Sigmoid colon (tissue), 7 donors: ENCODE data around the gene POLE2. TPM values are rescaled to one million over a fixed set of nuclear protein-coding genes. Genes with fewer than 3 reads are reported as not detected.

Experiments
- DNase-seq: peaks from one replicate; pipeline ENCODE4 v3.0.0-alpha.2; 2019
- H3K27ac ChIP-seq, 4 donors: fragments of 200-600 bp; sonication (generic); one replicate each; pipeline ENCODE4 v1.5.1; 2016 to 2019; ENCODE audit warnings: mild to moderate bottlenecking in 1 of 4
- H3K27me3 ChIP-seq, 3 donors: fragments of 200-600 bp; sonication (generic); one replicate each; pipeline ENCODE4 v1.5.1; 2019; ENCODE audit warnings: mild to moderate bottlenecking in 1 of 3
- H3K36me3 ChIP-seq, 4 donors: fragments of 200-600 bp; sonication (generic); one replicate each; pipeline ENCODE4 v1.5.1; 2016 to 2019
- H3K4me1 ChIP-seq, 4 donors: fragments of 200-600 bp; sonication (generic); one replicate each; pipeline ENCODE4 v1.5.1; 2017 to 2019
- H3K4me3 ChIP-seq, 4 donors: fragments of 200-600 bp; sonication (generic); one replicate each; pipeline ENCODE4 v1.5.1; 2017 to 2019; ENCODE audit warnings: mild to moderate bottlenecking in 2 of 4, moderate library complexity in 1 of 4
- H3K9me3 ChIP-seq, 4 donors: fragments of 200-600 bp in 3 of 4; sonication (generic) in 3 of 4; one replicate each; pipeline versions ENCODE4 v1.5.1 to v1.6.1; 2013 to 2019
- EP300 ChIP-seq, 4 donors: sonication (generic); formaldehyde crosslinking; IDR thresholded peaks; one replicate each; pipeline ENCODE4 v1.6.1; 2017; ENCODE audit warnings: antibody characterized with exemption in 4 of 4
- POLR2A ChIP-seq, 2 donors: fragments of 450-650 bp; IDR thresholded peaks; one replicate each; pipeline ENCODE4 v1.6.1; 2016; ENCODE audit warnings: antibody characterized with exemption in 2 of 2, mild to moderate bottlenecking in 2 of 2, moderate library complexity in 2 of 2
- POLR2AphosphoS5 ChIP-seq, 4 donors: sonication (generic); formaldehyde crosslinking; IDR thresholded peaks; one replicate each; pipeline ENCODE4 v1.6.1; 2017; ENCODE audit warnings: antibody characterized with exemption in 4 of 4
- whole genome bisulfite sequencing, 2 donors: extraction: QIAGEN DNeasy Blood & Tissue Kit; methylation state at CpG; one replicate each; pipeline ENCODE4 v1.1.7; 2013; 5-methylcytosine and 5-hydroxymethylcytosine counted together
- intact Hi-C: fragments of 100-400 bp; cut with DNase I; formaldehyde crosslinking; loops from one replicate; pipeline ENCODE4 v1.15.1; 2023
- polyA plus RNA-seq, 3 donors: library from polyadenylated mRNA; stranded (reverse); fragments of 200-250 nt; gene quantifications; one replicate each; pipeline ENCODE4 v1.2.3, GENCODE V29; 2013
- total RNA-seq, 4 donors: library from RNA; depleted of rRNA; stranded (reverse); fragments of >200 nt; gene quantifications; one replicate each; pipeline ENCODE4 v1.1.0, GENCODE V29; 2016
- TF ChIP-seq, protein P1 (sequence below), 4 experiments: fragments of 450-650 bp in 3 of 4; fragments of 200-600 bp in 1 of 4; IDR thresholded peaks; one replicate each; pipeline ENCODE4 v1.5.1; 2016 to 2019; ENCODE audit warnings: antibody characterized with exemption in 4 of 4, mild to moderate bottlenecking in 3 of 4, moderate library complexity in 2 of 4
- donor health status: healthy with polysubstance abuse.
- donor health status: Bipolar disorder and iron deficiency.
- donor health status: healthy.

The POLE2 gene
- total and polyA plus RNA-seq, 7 donors: 1.4 to 6.9 (median 3.1) TPM; not detected in 1

DNA sequence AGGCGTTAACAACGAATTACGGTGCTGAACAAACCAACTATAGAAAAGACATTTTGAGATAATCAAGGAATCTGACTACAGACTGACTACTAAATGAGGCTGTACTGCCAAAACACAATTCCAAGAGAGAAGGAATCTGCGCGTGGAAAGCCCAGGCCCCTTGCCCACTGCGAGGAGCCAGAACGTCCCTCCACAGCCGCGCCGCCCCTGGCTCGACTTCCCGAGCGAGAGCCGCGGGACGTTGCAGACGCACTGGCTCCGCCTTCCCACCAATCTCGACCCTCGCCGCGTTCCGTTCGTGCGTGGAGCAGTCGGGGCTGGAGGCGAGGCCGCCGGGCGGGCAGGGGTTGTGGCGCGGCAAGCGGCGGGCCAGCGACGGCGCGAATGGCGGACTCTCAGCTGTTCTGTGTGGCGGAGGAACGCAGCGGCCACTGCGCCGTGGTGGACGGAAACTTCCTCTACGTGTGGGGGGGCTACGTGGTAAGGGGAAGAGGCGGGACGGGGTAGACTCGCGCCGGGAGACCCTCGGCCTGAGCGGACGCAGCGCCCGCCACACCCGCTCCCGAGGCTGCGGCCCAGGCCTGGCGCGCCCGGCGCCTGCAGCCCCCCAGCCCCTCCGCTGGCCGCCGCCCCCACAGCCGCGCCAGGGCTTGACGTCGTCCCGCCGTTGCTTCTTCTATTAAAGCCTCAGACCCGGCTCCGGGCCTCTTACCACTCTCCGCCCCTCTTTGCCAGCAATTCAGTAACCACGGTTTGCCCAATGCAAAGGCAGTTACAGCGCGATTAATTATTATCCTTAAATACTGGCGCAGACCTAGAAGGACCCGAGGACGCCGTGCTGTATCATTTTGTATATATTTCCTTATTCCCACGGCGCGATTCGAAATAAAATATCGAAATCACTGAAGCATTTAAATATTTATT lies 5.1 kb upstream of the POLE2 start, which contains the start of gene KLHDC1:
Gene KLHDC1, plus strand, starts transcription at position 310 of the 924 bp plus-strand sequence. Its CDS starts 75 bp downstream, at position 385.
- Histone ChIP-seq H3K36me3 (no peaks in the 10 kb centered on the region), H3K4me1 (peaks cover 0 to 21% (median 16%) of the 10 kb centered on the region in 4 donors), H3K27ac (peak within 1 kb of the TSS; percentile 91 to 99 (median 96)), H3K27me3 (no peaks in the 10 kb centered on the region), H3K4me3 (peak within 1 kb of the TSS; percentile 56 to 81 (median 66)), H3K9me3 (no peaks in the 10 kb centered on the region)
- 1% methylated on average over 88 of the region's 88 CpGs for WGBS, 2 donors
- DNase-seq: peak; percentile 95
- peak; percentile 94 to 96 for TF ChIP-seq POLR2A (IDR thresholded peaks at IDR 0.05)
- TF ChIP-seq POLR2AphosphoS5 (IDR thresholded peaks at IDR 0.05): peak; percentile 95 to 100 (median 98)
- TF ChIP-seq EP300 (IDR thresholded peaks at IDR 0.05): no peak
- TF ChIP-seq, protein P1, sequence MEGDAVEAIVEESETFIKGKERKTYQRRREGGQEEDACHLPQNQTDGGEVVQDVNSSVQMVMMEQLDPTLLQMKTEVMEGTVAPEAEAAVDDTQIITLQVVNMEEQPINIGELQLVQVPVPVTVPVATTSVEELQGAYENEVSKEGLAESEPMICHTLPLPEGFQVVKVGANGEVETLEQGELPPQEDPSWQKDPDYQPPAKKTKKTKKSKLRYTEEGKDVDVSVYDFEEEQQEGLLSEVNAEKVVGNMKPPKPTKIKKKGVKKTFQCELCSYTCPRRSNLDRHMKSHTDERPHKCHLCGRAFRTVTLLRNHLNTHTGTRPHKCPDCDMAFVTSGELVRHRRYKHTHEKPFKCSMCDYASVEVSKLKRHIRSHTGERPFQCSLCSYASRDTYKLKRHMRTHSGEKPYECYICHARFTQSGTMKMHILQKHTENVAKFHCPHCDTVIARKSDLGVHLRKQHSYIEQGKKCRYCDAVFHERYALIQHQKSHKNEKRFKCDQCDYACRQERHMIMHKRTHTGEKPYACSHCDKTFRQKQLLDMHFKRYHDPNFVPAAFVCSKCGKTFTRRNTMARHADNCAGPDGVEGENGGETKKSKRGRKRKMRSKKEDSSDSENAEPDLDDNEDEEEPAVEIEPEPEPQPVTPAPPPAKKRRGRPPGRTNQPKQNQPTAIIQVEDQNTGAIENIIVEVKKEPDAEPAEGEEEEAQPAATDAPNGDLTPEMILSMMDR (IDR thresholded peaks at IDR 0.05): no peak
- intact Hi-C loops: loop anchor here (2.0 kb wide), 2 partner anchors 58 to 74 kb away; partner anchors contain the start of gene DNAAF2

DNA sequence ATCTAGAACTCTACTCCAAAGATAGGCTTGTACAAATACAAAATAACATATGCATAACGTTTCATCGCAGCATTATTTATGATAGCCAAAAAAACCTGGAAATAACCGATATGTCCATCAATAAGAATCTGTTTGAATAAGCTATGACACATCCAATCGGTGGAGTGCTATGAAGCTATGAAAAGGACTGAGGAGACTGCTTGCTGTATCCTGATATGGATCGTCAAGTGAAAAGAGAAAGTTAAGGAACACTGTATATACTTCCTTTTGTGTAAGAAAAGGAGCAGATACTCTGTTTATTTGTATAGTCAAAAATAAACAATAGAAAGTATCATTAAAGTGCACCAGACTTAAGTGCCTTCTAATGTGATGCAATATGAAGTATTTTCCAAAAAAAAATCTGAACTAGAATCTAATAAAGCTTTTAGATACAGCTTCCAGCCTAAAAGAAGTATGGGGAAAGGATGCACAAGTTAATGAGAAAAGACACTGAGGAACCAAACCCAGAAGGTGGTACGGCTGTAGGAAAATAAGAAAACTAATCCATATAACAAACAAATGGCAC lies 4.3 kb upstream of the POLE2 start:
- peak overlapping the region; percentile 91 to 99 (median 96) for H3K27ac ChIP-seq
- no peaks in the 10 kb centered on the region for H3K27me3 ChIP-seq
- H3K4me1 ChIP-seq: peaks cover 0 to 25% (median 18%) of the 10 kb centered on the region in 4 donors
- H3K36me3 ChIP-seq: no peaks in the 10 kb centered on the region
- H3K9me3 ChIP-seq: no peaks in the 10 kb centered on the region
- intact Hi-C loops: loop anchor here (2.0 kb wide), 2 partner anchors 57 to 75 kb away; partner anchors contain the start of gene DNAAF2
- DNase-seq: no peak
- TF ChIP-seq POLR2AphosphoS5 (IDR thresholded peaks at IDR 0.05) (no peak), EP300 (IDR thresholded peaks at IDR 0.05) (no peak), POLR2A (IDR thresholded peaks at IDR 0.05) (no peak)
- TF ChIP-seq, protein P1 (IDR thresholded peaks at IDR 0.05): no peak
- 48 to 64% methylated on average over 6 of the region's 6 CpGs for WGBS, 2 donors
- peak overlapping the region; percentile 56 to 81 (median 66) for H3K4me3 ChIP-seq

DNA sequence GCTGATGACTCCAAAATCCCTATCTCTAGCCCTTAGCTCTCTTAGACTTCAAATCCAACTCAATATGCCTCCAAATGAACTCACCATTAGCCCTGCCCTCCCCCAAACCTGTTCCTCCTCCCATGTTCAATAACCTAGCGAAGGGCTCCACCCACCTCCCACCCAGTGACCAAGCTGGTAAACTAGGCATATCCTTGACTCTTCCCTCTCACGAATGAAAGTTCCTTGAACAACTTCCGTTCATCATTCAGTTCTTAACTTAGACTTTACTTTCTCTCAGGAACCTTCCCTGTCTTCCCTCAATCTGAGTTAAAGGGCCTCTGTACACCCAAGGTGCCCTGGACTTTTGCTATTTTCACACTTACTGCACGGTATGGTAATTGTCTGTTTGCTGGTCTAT lies 3.0 kb upstream of the POLE2 start:
- no peaks in the 10 kb centered on the region for H3K9me3 ChIP-seq
- H3K4me1 ChIP-seq: peaks cover 0 to 25% (median 18%) of the 10 kb centered on the region in 4 donors
- DNase-seq: no peak
- no peaks in the 10 kb centered on the region for H3K36me3 ChIP-seq
- H3K4me3 ChIP-seq: no peak overlapping the region
- intact Hi-C loops: no loop called here
- no peaks in the 10 kb centered on the region for H3K27me3 ChIP-seq
- H3K27ac ChIP-seq: no peak overlapping the region
- WGBS, 2 donors: 64 to 77% methylated on average over 4 of the region's 4 CpGs
- TF ChIP-seq POLR2A (IDR thresholded peaks at IDR 0.05) (no peak), EP300 (IDR thresholded peaks at IDR 0.05) (no peak), POLR2AphosphoS5 (IDR thresholded peaks at IDR 0.05) (no peak)
- TF ChIP-seq, protein P1 (IDR thresholded peaks at IDR 0.05): no peak

DNA sequence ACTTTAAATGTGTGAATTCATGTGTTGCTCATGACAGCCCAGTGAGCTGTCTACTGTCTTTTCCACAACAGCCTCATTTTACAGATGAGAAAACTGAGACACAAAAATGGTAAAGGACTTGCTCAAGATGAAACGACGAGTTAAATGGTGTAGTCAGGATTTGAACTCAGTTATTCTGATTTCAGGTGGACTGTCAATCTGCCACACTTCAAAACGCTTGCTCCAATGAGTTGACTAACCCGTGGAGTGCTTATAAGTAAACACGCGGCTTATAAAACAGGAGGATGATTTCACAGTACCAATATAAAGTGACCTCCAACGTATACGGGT lies 652 bp upstream of the POLE2 start:
- Histone ChIP-seq H3K27me3 (no peaks in the 10 kb centered on the region), H3K4me3 (peak overlapping the region in 3 of 4 donors; percentile 56 to 74 (median 60)), H3K36me3 (no peaks in the 10 kb centered on the region), H3K4me1 (peaks cover 0 to 14% (median 7%) of the 10 kb centered on the region in 4 donors), H3K9me3 (no peaks in the 10 kb centered on the region), H3K27ac (peak overlapping the region; percentile 76 to 84 (median 80))
- intact Hi-C loops: no loop called here
- no peak for DNase-seq
- TF ChIP-seq, protein P1 (IDR thresholded peaks at IDR 0.05): no peak
- TF ChIP-seq EP300 (IDR thresholded peaks at IDR 0.05): no peak
- 90% methylated on average over 8 of the region's 8 CpGs for WGBS, 2 donors
